NCI-H128 (cell line): ENCODE results near the gene SORCS2.

Experiments
- DNase-seq: peaks from one replicate; lab custom pipeline; 2025; ENCODE audit not compliant: unreplicated experiment; lab: John Stamatoyannopoulos, UW

SORCS2 gene

GRCh38 chr4:7241597-7242125 is 49.3 kb downstream of the SORCS2 start:
- no peak for DNase-seq

- DNase-seq = no peak
Measured at GRCh38 chr4:7242766-7243165, 50.4 kb downstream of the SORCS2 start.

- no peak for DNase-seq
Measured at GRCh38 chr4:7243609-7244330, 51.4 kb downstream of the SORCS2 start.

- no peak for DNase-seq
Measured at GRCh38 chr4:7244331-7244665, 52.0 kb downstream of the SORCS2 start.

DNA sequence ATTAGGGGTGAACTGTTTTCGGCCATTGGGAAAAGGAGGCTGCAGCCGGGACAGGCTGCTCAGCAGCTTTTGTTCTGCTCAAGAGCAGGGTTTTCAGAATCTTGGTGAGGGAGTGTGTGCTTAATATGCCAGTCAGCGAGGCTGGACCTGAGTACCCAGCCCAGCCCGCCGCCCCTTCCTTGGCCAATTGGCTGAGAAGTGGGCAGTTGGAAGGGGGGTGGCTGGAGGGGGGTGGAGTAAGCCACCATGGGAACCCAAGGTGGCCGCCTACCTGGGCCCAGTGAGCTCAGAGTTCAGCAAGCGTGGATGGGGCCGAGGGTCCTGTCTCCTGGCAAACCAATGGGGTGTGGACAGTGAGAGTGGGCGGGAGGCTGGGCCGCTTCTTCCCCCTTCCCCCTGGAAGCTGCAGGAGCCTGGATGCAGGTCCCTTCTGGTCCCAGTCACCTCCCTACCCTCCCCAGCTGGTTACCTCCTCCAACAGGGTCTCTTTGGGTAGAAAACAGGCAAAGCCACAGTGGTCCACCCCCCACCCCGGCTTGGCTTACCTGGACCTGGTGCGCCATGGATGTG is 52.5 kb downstream of the SORCS2 start:
- DNase-seq = no peak

GRCh38 chr4:7247521-7247920 is 55.2 kb downstream of the SORCS2 start:
- DNase-seq = no peak

DNA sequence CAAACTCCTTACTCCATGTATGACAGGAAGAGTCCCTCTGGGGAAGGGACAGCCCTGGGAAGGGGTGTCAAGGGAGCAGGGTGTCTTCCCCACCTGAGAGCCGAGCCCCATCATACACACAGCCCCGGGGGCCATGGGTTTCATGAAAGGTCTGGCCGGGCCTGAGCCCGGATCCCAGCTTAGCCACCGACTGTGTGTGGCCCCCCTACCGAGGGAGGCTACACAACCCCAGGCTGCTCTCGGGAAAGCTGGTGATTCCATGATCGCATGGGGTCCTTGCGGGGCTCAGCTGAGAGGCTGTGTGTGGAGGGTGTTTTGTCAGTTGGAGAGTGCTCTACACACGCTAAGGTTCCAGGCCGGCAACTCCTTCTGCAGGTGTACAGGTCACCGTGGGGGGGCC is 55.6 kb downstream of the SORCS2 start:
- no peak for DNase-seq

DNA sequence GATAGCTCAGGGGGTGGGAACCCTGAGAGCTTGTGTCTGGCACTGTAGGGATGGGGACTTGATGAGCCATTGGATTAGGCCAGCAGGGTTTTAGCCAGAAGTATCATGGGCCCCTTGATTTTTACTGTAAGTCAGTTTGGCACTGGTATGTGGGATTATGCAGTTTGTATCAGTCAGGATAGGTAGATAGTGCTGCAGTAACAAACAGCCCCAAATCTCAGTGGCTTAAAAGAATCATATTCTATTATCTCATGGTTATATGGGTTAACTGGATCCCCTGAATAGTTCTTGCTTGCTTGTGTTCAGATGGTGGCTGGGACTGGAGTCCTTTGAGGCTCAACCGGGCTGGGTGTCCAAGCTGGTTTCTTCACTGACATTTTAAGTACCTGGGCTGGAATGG is 56.5 kb downstream of the SORCS2 start:
- DNase-seq = no peak

GRCh38 chr4:7251321-7251720 is 59.0 kb downstream of the SORCS2 start:
- no peak for DNase-seq

DNA sequence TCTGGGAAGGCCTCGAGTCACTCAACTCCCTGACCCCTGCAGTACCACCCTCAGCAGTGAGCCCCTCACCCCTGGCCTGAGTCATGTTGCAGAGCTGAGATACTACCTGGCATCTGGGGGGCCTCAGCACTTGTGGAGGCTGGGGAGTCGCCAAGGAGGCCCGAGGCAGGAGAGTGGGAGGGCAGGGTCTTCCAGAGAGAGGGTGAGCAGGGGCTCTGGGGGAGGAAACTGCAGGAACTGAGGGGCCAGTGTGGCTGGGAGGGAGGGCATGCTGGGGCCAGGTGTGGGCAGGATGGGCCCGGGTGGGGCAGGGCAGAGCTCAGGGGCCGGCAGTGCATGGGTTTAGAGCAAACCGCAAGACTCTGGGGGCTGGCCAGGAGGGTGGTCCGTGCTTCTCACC is 59.7 kb downstream of the SORCS2 start:
- DNase-seq = no peak

DNA sequence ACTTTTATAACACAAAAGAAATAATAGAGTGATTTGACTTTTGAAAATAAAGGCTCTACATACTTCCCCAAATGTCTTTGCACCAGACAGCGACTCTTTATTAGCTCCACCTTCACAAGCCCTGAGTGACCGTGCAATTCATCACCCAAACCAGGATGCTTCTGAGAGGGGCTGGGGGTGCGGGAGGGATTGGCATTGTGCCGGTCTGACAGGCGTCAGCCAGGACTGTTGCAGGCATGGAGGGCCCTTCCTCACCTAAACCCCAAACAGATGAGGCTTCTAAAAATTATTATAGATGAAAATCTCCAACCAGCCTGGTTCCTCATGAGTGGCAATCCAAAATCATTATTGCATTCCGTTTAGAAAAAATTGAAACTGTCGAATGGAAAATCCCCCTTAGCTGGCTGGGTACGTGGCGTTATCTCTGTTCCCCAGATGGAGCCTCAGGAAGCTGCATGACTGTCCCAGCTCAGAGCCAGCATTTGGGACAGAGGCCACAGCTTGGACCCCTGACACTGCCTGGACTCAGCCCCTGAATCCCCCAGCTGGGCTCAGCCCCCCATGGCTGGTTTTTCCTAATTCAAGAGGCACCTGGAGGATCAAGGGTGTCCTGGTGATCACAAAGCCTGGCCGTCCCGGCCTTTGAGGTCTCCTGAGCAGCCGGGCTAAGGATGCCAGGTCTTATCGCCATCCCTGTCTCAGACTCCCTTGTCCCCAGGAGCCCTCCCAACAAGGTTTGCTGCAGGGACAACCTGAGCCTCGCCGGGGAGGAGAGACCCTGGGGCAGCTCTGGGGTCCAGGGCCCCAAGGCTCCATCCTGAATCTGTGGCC is 60.4 kb downstream of the SORCS2 start:
- no peak for DNase-seq

GRCh38 chr4:7253341-7253700 is 61.0 kb downstream of the SORCS2 start:
- no peak for DNase-seq

GRCh38 chr4:7253837-7254236 is 61.5 kb downstream of the SORCS2 start:
- no peak for DNase-seq

DNA sequence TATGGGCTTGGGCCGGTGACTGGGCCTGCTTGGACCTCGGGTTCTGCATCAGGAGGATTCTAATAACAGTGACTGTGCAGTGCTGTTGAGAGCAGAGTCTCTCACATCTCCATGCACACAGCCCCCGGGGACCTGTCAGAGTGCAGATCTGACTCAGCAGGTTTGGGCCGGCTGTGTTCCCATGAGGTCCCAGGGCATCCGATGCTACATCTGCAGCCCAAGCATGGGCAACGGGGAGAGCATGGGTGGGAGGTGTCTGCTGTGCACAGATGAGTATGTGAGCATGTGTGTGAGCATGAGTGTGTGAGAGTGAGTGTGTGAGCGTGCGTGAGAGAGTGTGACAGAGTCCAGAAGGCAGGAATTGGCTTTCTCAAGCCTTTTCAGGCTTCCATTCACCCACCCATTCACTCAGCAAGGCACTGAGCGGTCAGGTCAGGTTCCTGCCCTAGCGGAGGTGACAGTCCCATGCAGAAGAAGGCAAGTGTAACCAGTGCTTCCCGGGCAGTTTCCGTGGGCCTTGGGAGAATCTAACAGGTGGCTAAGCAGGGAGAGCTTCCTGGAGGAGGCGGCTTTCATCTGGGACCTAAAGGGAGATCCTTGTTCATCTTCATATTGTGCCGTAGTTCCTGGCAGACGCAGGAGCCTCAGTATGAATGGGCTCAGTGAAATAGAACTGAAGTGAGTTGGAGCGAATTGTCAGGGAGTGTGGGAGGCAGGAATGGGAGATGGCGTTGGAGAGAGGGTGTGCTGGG is 62.6 kb downstream of the SORCS2 start:
- no peak for DNase-seq

DNA sequence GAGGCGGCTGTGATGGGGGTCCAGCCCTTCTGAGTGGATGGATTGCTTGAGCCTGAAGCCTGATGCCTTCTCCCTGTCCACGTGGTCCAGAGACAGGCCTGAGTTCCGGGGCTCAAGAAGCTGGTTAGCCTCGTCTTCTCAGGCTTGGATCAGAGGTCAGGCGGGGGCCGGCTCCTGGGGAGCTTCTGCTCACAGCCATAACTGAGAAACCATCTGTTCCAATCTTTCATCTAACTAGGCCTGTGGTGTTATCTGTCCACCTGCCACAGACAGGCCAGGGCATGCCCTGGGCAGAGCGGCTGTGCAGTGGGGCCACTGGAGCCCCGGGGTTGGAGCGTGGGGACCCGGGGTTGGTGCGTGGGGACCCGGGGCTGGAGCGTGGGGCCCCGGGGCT is 63.1 kb downstream of the SORCS2 start:
- DNase-seq = no peak

DNA sequence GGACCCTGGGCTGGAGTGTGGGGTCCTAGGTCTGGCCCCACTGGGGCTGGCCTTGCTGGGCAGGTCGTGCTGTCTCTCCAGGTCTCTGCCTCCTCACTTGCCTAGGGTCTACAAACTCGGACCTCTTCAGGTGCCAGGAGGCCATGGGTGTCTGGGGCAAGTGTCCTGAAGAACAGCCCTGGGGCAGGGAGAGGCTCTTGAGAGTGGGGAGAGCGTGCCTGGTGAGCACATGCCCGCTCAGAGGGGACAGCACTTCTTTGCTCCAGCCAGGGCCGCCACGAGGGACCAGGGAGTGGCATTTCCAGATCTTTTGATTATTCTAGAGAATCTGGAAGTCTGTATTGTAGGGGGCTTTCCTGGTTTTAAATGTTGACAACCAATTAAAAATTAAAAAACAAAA is 63.7 kb downstream of the SORCS2 start:
- no peak for DNase-seq

- no peak for DNase-seq
Measured at GRCh38 chr4:7256984-7257810, 64.9 kb downstream of the SORCS2 start.

DNA sequence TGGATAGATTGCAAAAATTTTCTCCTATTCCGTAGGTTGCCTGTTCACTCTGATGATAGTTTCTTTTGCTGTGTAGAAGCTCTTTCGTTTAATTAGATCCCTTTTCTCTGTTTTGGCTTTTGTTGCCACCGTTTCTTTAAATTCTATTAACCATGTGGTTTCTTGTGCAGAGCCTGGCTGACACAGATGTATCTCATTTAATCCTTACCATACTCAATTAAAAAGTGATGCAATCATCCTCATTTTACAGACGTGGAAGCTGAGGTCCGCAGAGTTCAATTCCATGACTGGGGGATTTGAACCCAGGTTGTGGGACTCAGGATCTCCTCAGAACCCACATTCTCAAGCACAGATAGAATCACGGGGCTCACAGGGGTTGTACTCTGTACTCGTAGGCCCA is 66.7 kb downstream of the SORCS2 start:
- DNase-seq = no peak

GRCh38 chr4:7260569-7260968 is 68.2 kb downstream of the SORCS2 start:
- no peak for DNase-seq

- DNase-seq = no peak
Measured at GRCh38 chr4:7261087-7261486, 68.7 kb downstream of the SORCS2 start.

DNA sequence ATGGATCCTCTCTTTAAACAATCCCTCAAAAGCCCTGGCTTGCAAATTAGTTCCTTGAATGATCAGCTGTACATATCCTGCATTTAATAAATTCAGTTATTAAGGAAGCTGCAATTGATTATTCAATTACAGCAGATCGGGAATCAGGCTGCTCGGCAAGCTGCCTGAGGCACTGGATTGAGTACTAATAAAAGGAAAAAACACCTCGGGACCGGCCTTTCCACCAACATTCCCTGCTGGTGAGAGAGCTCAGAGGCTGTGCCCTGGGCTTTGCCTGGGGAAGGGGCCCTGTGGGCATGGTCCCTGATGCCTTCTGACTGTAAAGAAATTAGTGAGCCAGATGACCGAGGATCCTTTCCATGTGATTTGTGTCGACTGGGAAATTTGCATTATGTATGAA is 69.2 kb downstream of the SORCS2 start:
- no peak for DNase-seq
